HepG2 (cell line): Measurements from ENCODE around the gene CLEC2D. TPM values are rescaled to one million over a fixed set of nuclear protein-coding genes. Genes with fewer than 3 reads are reported as not detected.
A peak's percentile ranks its signal among the peaks of the same experiment; 100 is the strongest.

ENCODE experiments used
- HNRNPLL ChIP-seq: fragments of 200-400 bp; formaldehyde crosslinking; IDR thresholded peaks from 2 replicates; pipeline ENCODE4 v1.6.1; 2017; ENCODE audit warnings: mild to moderate bottlenecking, low read depth, low read length; ENCODE audit not compliant: poor library complexity, severe bottlenecking
- HOXA9 ChIP-seq: sonication (generic); formaldehyde crosslinking; IDR thresholded peaks from 2 replicates; pipeline ENCODE4 v1.8.1; 2022; ENCODE audit warnings: missing genetic modification reagents, mild to moderate bottlenecking, moderate library complexity, borderline replicate concordance
- NFRKB ChIP-seq: fragments of 450-650 bp; IDR thresholded peaks from 2 replicates; pipeline ENCODE4 v1.6.1; 2017
- REPIN1 ChIP-seq: sonication (generic); formaldehyde crosslinking; IDR thresholded peaks from 2 replicates; pipeline ENCODE4 v1.8.0; 2022; ENCODE audit warnings: missing genetic modification reagents, low read depth, mild to moderate bottlenecking, borderline replicate concordance
- SKI ChIP-seq: fragments of 450-650 bp; IDR thresholded peaks from one replicate; pipeline ENCODE4 v1.6.1; 2018; ENCODE audit warnings: mild to moderate bottlenecking; ENCODE audit not compliant: partially characterized antibody
- SRSF1 ChIP-seq: fragments of 200-400 bp; formaldehyde crosslinking; optimal IDR thresholded peaks from 2 replicates; pipeline ENCODE3; 2017; ENCODE audit warnings: mild to moderate bottlenecking, low read depth, low read length, moderate library complexity
- SRSF9 ChIP-seq: fragments of 200-400 bp; formaldehyde crosslinking; IDR thresholded peaks from 2 replicates; pipeline ENCODE4 v1.6.1; 2018; ENCODE audit warnings: borderline replicate concordance, mild to moderate bottlenecking, low read depth, low read length; ENCODE audit not compliant: insufficient read depth, poor library complexity, severe bottlenecking
- SUZ12 ChIP-seq: fragments of 150-350 bp; IDR thresholded peaks from 2 replicates; pipeline ENCODE4 v1.6.1; 2014; ENCODE audit warnings: low read depth, low read length
- TAF1 ChIP-seq: sonication (generic); formaldehyde crosslinking; IDR thresholded peaks from 2 replicates; pipeline ENCODE4 v1.4.0; 2020; ENCODE audit warnings: missing genetic modification reagents
- ZNF468 ChIP-seq: sonication (generic); formaldehyde crosslinking; IDR thresholded peaks from 2 replicates; pipeline ENCODE4 v1.8.0; 2022; ENCODE audit warnings: mild to moderate bottlenecking, moderate library complexity, missing genetic modification reagents
- ZSCAN31 ChIP-seq: sonication (generic); formaldehyde crosslinking; IDR thresholded peaks from 2 replicates; pipeline ENCODE4 v1.5.0; 2020; ENCODE audit warnings: low read depth, mild to moderate bottlenecking, missing genetic modification reagents
- polyA plus RNA-seq, 8 experiments: library from polyadenylated mRNA; depleted of rRNA in 3 of 8; stranded (reverse) in 7 of 8; unstranded in 1 of 8; fragments of >200 nt; fragmentation: Illumina TruSeq in 4 of 8; extraction: Trizol in 4 of 8; gene quantifications; 2 replicates each; pipeline versions ENCODE4 v1.2.1 to v1.2.3, GENCODE V29; 2011 to 2016; ENCODE audit warnings: low read depth in 4 of 8, missing spikeins in 1 of 8, mixed read lengths in 1 of 8; ENCODE audit not compliant: insufficient read depth in 1 of 8
- total RNA-seq, 5 experiments: library from RNA; depleted of rRNA; stranded (reverse); fragments of >200 nt; fragmentation: Illumina TruSeq; extraction: Trizol; gene quantifications; 2 replicates each; pipeline ENCODE4 v1.2.3, GENCODE V29; 2016; ENCODE audit warnings: low read depth in 1 of 5
- TF ChIP-seq, protein P1 (sequence below): sonication (generic); formaldehyde crosslinking; IDR thresholded peaks from 2 replicates; pipeline ENCODE4 v1.8.0; 2022; ENCODE audit warnings: mild to moderate bottlenecking, missing genetic modification reagents
- TF ChIP-seq, protein P2 (sequence below): sonication (generic); formaldehyde crosslinking; IDR thresholded peaks from 2 replicates; pipeline ENCODE4 v1.4.0; 2020; ENCODE audit warnings: missing genetic modification reagents, borderline replicate concordance
- TF ChIP-seq, protein P3 (sequence below): IDR thresholded peaks from 2 replicates; pipeline ENCODE4 v1.4.0; 2020; ENCODE audit warnings: mild to moderate bottlenecking, missing genetic modification reagents
- TF ChIP-seq, protein P4 (sequence below): sonication (generic); formaldehyde crosslinking; IDR thresholded peaks from 2 replicates; pipeline ENCODE4 v1.8.0; 2022; ENCODE audit warnings: missing genetic modification reagents, mild to moderate bottlenecking, moderate library complexity, borderline replicate concordance
- TF ChIP-seq, protein P5 (sequence below): sonication (generic); formaldehyde crosslinking; IDR thresholded peaks from 2 replicates; pipeline ENCODE4 v1.4.0; 2020; ENCODE audit warnings: missing genetic modification reagents

Gene CLEC2D
- total and polyA plus RNA-seq, 2 of the 13 experiments (the other 11 are each of a cell fraction or from before 2014, with no cell fraction given): 2.5 to 8.6 TPM

DNA sequence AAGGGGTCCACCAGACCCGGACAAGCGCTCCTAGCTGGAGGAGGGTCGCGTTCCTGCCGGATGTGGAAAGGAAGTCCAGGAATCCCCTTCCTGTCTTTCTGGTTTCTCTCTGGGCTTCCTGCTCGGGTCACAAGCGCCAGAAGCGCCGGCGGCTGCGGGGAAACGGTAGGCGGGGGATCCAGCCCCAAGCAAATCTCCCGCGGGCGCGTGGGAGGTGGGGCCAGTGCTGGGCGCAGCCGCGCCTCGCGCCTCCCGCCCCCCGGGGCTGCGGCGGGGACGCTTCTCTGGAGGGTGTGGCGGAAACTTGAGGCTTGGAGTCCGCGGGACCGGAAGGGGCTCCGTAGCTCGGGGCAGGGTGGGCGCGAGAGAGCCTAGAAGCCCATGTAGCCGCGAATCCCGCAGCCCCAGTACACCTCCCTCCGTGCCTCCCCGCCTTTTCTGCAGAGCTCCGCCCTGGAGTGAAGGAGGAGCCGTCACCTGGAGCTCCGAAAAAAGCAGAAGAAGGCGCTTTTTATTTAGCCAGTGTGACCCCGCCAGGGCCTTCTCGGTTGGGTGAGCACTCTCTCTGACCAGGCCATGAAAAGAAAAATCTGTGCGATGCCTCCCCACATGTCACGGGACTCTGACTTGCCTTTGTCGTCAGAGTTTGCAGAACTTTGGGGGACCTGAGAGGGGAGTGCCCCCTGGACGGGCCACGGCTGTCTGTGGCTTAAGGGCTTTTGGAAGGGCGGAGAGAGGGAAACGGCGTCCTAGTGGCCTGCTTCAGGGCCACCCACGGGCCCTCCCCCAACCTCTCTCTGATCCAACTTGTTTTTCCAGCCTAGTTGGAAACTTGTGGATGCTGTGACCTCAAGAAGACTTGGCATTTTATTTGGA, 21.4 kb upstream of the CLEC2D start (continued):
- TF ChIP-seq HOXA9 (CRISPR knock-in tag) (0 out of 2 replicates have a peak, but pooled peaks have one; percentile 23), SRSF1 (peak; percentile 76), SRSF9 (no peak), SKI (no peak), SUZ12 (no peak), HNRNPLL (peak; percentile 90), ZSCAN31 (CRISPR knock-in tag) (peak; percentile 70; the same call in 1 of the 2 replicates), ZNF468 (CRISPR knock-in tag) (peak; percentile 91; the same call in 1 of the 2 replicates), NFRKB (no peak), REPIN1 (peak; percentile 73; the same call in 1 of the 2 replicates), TAF1 (CRISPR knock-in tag) (peak; percentile 60)
- TF ChIP-seq, protein P1, sequence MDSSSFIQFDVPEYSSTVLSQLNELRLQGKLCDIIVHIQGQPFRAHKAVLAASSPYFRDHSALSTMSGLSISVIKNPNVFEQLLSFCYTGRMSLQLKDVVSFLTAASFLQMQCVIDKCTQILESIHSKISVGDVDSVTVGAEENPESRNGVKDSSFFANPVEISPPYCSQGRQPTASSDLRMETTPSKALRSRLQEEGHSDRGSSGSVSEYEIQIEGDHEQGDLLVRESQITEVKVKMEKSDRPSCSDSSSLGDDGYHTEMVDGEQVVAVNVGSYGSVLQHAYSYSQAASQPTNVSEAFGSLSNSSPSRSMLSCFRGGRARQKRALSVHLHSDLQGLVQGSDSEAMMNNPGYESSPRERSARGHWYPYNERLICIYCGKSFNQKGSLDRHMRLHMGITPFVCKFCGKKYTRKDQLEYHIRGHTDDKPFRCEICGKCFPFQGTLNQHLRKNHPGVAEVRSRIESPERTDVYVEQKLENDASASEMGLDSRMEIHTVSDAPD (CRISPR knock-in tag): 0 out of 2 replicates have a peak, but pooled peaks have one; percentile 46
- TF ChIP-seq, protein P2, sequence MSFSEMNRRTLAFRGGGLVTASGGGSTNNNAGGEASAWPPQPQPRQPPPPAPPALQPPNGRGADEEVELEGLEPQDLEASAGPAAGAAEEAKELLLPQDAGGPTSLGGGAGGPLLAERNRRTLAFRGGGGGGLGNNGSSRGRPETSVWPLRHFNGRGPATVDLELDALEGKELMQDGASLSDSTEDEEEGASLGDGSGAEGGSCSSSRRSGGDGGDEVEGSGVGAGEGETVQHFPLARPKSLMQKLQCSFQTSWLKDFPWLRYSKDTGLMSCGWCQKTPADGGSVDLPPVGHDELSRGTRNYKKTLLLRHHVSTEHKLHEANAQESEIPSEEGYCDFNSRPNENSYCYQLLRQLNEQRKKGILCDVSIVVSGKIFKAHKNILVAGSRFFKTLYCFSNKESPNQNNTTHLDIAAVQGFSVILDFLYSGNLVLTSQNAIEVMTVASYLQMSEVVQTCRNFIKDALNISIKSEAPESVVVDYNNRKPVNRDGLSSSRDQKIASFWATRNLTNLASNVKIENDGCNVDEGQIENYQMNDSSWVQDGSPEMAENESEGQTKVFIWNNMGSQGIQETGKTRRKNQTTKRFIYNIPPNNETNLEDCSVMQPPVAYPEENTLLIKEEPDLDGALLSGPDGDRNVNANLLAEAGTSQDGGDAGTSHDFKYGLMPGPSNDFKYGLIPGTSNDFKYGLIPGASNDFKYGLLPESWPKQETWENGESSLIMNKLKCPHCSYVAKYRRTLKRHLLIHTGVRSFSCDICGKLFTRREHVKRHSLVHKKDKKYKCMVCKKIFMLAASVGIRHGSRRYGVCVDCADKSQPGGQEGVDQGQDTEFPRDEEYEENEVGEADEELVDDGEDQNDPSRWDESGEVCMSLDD (CRISPR knock-in tag): 0 out of 2 replicates have a peak, but pooled peaks have one; percentile 21
- TF ChIP-seq, protein P3, sequence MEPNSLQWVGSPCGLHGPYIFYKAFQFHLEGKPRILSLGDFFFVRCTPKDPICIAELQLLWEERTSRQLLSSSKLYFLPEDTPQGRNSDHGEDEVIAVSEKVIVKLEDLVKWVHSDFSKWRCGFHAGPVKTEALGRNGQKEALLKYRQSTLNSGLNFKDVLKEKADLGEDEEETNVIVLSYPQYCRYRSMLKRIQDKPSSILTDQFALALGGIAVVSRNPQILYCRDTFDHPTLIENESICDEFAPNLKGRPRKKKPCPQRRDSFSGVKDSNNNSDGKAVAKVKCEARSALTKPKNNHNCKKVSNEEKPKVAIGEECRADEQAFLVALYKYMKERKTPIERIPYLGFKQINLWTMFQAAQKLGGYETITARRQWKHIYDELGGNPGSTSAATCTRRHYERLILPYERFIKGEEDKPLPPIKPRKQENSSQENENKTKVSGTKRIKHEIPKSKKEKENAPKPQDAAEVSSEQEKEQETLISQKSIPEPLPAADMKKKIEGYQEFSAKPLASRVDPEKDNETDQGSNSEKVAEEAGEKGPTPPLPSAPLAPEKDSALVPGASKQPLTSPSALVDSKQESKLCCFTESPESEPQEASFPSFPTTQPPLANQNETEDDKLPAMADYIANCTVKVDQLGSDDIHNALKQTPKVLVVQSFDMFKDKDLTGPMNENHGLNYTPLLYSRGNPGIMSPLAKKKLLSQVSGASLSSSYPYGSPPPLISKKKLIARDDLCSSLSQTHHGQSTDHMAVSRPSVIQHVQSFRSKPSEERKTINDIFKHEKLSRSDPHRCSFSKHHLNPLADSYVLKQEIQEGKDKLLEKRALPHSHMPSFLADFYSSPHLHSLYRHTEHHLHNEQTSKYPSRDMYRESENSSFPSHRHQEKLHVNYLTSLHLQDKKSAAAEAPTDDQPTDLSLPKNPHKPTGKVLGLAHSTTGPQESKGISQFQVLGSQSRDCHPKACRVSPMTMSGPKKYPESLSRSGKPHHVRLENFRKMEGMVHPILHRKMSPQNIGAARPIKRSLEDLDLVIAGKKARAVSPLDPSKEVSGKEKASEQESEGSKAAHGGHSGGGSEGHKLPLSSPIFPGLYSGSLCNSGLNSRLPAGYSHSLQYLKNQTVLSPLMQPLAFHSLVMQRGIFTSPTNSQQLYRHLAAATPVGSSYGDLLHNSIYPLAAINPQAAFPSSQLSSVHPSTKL: peak; percentile 46
- TF ChIP-seq, protein P4, sequence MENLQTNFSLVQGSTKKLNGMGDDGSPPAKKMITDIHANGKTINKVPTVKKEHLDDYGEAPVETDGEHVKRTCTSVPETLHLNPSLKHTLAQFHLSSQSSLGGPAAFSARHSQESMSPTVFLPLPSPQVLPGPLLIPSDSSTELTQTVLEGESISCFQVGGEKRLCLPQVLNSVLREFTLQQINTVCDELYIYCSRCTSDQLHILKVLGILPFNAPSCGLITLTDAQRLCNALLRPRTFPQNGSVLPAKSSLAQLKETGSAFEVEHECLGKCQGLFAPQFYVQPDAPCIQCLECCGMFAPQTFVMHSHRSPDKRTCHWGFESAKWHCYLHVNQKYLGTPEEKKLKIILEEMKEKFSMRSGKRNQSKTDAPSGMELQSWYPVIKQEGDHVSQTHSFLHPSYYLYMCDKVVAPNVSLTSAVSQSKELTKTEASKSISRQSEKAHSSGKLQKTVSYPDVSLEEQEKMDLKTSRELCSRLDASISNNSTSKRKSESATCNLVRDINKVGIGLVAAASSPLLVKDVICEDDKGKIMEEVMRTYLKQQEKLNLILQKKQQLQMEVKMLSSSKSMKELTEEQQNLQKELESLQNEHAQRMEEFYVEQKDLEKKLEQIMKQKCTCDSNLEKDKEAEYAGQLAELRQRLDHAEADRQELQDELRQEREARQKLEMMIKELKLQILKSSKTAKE: peak; percentile 33; the same call in 1 of the 2 replicates
- TF ChIP-seq, protein P5, sequence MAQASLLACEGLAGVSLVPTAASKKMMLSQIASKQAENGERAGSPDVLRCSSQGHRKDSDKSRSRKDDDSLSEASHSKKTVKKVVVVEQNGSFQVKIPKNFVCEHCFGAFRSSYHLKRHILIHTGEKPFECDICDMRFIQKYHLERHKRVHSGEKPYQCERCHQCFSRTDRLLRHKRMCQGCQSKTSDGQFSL: peak; percentile 93
